GM23248 (cell line): ENCODE measurements around the gene ASB13.

ENCODE experiments used
- EZH2 ChIP-seq: fragments of 200-600 bp; sonication (generic); IDR thresholded peaks from 2 replicates; pipeline ENCODE4 v1.6.1; 2018; ENCODE audit warnings: antibody characterized with exemption, mild to moderate bottlenecking; ENCODE audit not compliant: insufficient read depth, poor library complexity, severe bottlenecking
- EZH2phosphoT487 ChIP-seq: fragments of 200-600 bp; sonication (generic); IDR thresholded peaks from 2 replicates; pipeline ENCODE4 v1.6.1; 2018; ENCODE audit warnings: antibody characterized with exemption, moderate library complexity, mild to moderate bottlenecking, low read depth; ENCODE audit not compliant: insufficient read depth

DNA sequence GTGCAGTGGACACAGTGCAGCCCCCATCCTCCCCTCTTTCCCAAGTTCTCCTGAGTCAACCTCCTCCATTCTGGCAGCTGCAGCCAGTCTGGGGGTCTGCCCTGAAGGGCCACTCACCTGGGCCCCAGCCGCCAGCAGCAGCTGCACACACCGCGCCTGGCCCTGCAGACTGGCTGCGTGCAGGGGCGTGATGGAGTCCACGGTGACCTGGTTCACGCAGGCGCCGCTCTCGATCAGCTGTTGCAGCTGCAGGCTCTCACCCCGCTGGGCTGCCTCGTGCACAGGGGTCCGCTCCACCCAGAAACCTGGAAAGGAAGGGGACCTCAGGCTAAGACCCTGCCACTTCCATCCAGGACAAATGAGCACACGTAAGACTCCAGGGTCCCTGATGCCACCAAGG lies 13.6 kb downstream of the ASB13 start:
- TF ChIP-seq EZH2phosphoT487, result no peak
- no peak for TF ChIP-seq EZH2
